Panc1 (cell line): ENCODE data around the gene LRRC43. TPM values are rescaled to one million over a fixed set of nuclear protein-coding genes. Genes with fewer than 3 reads are reported as not detected.
A peak's percentile ranks its signal among the peaks of the same experiment; 100 is the strongest.

Experiments
- ATAC-seq: fragments of 200-7000 bp; cut with Tn5 transposase; 2 replicates; pipeline ENCODE4 v1.9.1; 2020; ENCODE audit warnings: mild to moderate bottlenecking, moderate library complexity
- BruUV-seq: library from RNA; stranded (reverse); fragments of 400-500 nt; replicated peaks from 2 replicates; lab custom pipeline; 2021; lab: Mats Ljungman, UMichigan
- CTCF ChIA-PET: fragments of 300-600 bp; sonication (Branson Sonifier 250); formaldehyde crosslinking; loops from one replicate; lab custom pipeline; 2022; ENCODE audit warnings: antibody characterized with exemption; lab: Charles Lee
- POLR2A ChIA-PET: fragments of 300-600 bp; sonication (Branson Sonifier 250); formaldehyde crosslinking; loops from one replicate; lab custom pipeline; 2022; ENCODE audit warnings: antibody characterized with exemption; lab: Charles Lee
- DNase-seq: peaks from one replicate; pipeline ENCODE4 v3.0.0-alpha.2; 2010; ENCODE audit warnings: low read depth, low spot score
- H3K27ac ChIP-seq: 2 replicates; pipeline ENCODE4 v1.5.1; 2011; ENCODE audit warnings: mild to moderate bottlenecking, low read length, inconsistent platforms
- H3K27me3 ChIP-seq: fragments of 200-500 bp; sonication (Bioruptor generic); 2 replicates; pipeline ENCODE4 v1.6.0; 2014; ENCODE audit warnings: low read length, inconsistent platforms; ENCODE audit not compliant: control insufficient read depth, insufficient read depth
- H3K36me3 ChIP-seq: fragments of 200-500 bp; sonication (Bioruptor generic); 2 replicates; pipeline ENCODE4 v1.5.1; 2014; ENCODE audit warnings: inconsistent platforms, mild to moderate bottlenecking, low read length, moderate library complexity; ENCODE audit not compliant: control insufficient read depth, insufficient read depth
- H3K4me1 ChIP-seq: 2 replicates; pipeline ENCODE4 v1.5.1; 2011; ENCODE audit warnings: inconsistent platforms, mild to moderate bottlenecking, low read length, moderate library complexity; ENCODE audit not compliant: control insufficient read depth, insufficient read depth
- H3K4me3 ChIP-seq, 2 experiments: 2 replicates each; pipeline ENCODE4 v1.5.1; 2011 to 2012; ENCODE audit warnings: low read depth in 2 of 2, low read length in 2 of 2, mild to moderate bottlenecking in 2 of 2, inconsistent platforms in 1 of 2, moderate library complexity in 1 of 2
- H3K9me3 ChIP-seq: fragments of 200-500 bp; sonication (Bioruptor generic); 2 replicates; pipeline ENCODE4 v1.5.1; 2014; ENCODE audit warnings: low read depth, mild to moderate bottlenecking, inconsistent platforms, low read length, moderate library complexity; ENCODE audit not compliant: control insufficient read depth, insufficient read depth
- POLR2AphosphoS5 ChIP-seq: IDR thresholded peaks from 2 replicates; pipeline ENCODE4 v1.6.1; 2012; ENCODE audit warnings: mild to moderate bottlenecking, low read depth, low read length, moderate library complexity
- REST ChIP-seq, 2 experiments: IDR thresholded peaks; 2 replicates each; pipeline ENCODE4 v1.6.1; 2011 to 2012; ENCODE audit warnings: low read depth in 2 of 2, control low read depth in 1 of 2, low read length in 1 of 2, mild to moderate bottlenecking in 1 of 2, moderate library complexity in 1 of 2; ENCODE audit not compliant: insufficient read depth in 1 of 2
- SIN3A ChIP-seq: IDR thresholded peaks from 2 replicates; pipeline ENCODE4 v1.6.1; 2012; ENCODE audit warnings: low read depth, mild to moderate bottlenecking, low read length, moderate library complexity, borderline replicate concordance; ENCODE audit not compliant: insufficient read depth
- TCF7L2 ChIP-seq: IDR thresholded peaks from 2 replicates; pipeline ENCODE4 v1.6.1; 2011; ENCODE audit warnings: mild to moderate bottlenecking, low read depth, low read length, inconsistent platforms
- in situ Hi-C: cut with HindIII; loops from 2 replicates; pipeline ENCODE4 v1.10.0; 2016; ENCODE audit warnings: low sequenced_read_pairs, low pct_unique_long_range_greater_than_20kb
- intact Hi-C: fragments of 100-400 bp; cut with micrococcal nuclease; formaldehyde crosslinking; loops from one replicate; pipeline ENCODE4 v1.10.0; 2022; ENCODE audit not compliant: unreplicated experiment
- total RNA-seq: library from RNA; stranded (reverse); gene quantifications from one replicate; pipeline ENCODE4 v1.2.1, GENCODE V29; 2021; ENCODE audit not compliant: unreplicated experiment
- TF ChIP-seq, protein P1 (sequence below): fragments of 450-650 bp; IDR thresholded peaks from 2 replicates; pipeline ENCODE4 v1.5.1; 2017; ENCODE audit warnings: mild to moderate bottlenecking

The LRRC43 gene
- total RNA-seq, 1 experiment from 2014 or later: 1.5 TPM

DNA sequence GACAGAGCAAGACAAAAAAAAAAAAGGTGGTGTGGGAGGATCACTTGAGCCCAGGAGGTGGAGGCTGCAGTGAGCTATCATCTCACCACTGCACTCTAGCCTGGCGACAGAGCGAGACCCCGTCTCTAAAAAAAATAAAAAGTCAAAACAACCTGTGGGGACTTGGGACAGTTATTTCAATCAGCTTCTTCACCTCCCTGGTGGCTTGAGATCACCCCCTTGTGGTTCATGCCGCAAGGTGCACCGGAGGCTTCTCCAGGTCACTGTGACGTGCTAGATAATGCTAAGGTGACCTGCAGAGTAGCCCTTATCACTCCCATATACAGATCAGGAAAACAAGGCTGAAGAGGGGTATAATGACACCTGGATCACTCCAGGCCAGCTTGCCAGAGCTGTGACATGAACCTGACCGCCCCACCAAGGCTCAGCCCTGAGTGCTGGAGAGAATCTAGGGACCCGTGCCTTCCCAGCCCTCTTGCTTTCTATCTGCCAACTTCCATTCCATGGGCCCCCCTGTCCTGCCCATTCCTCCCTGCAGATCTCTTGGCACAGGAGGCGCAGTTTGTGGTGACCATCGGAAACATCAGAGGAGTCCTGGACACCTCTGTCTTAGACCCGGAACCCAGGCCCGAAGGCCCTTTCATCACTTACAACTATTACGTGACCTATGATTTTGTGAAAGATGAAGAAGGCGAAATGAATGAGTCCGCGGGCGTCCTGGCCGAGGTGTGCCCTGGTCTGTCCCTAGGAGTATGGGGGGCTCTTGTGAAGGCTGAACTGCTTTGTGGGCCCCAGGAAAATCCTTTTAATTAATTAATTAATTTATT is 8.1 kb downstream of the LRRC43 start:
- in situ Hi-C loops (no loop called here), intact Hi-C loops (loop anchor here (2.0 kb wide), 1 partner anchor 60 kb away; no protein-coding TSS in a partner anchor)
- Histone ChIP-seq H3K27me3 (no peaks in the 10 kb centered on the region), H3K9me3 (no peaks in the 10 kb centered on the region), H3K4me3 (no peak overlapping the region), H3K4me1 (no peaks in the 10 kb centered on the region), H3K36me3 (no peaks in the 10 kb centered on the region), H3K27ac (no peak overlapping the region)
- peak; percentile 92 for ATAC-seq
- ChIA-PET POLR2A (no interaction called here), CTCF (interaction anchor here (0.6 to 1.0 kb wide), 4 partner anchors 38 to 248 kb away, joined by 3 to 5 read pairs (median 3); no protein-coding TSS in a partner anchor)
- DNase-seq: peak; percentile 57
- TF ChIP-seq TCF7L2: no peak
- TF ChIP-seq POLR2AphosphoS5: no peak
- TF ChIP-seq SIN3A: no peak
- TF ChIP-seq, protein P1, sequence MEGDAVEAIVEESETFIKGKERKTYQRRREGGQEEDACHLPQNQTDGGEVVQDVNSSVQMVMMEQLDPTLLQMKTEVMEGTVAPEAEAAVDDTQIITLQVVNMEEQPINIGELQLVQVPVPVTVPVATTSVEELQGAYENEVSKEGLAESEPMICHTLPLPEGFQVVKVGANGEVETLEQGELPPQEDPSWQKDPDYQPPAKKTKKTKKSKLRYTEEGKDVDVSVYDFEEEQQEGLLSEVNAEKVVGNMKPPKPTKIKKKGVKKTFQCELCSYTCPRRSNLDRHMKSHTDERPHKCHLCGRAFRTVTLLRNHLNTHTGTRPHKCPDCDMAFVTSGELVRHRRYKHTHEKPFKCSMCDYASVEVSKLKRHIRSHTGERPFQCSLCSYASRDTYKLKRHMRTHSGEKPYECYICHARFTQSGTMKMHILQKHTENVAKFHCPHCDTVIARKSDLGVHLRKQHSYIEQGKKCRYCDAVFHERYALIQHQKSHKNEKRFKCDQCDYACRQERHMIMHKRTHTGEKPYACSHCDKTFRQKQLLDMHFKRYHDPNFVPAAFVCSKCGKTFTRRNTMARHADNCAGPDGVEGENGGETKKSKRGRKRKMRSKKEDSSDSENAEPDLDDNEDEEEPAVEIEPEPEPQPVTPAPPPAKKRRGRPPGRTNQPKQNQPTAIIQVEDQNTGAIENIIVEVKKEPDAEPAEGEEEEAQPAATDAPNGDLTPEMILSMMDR: peak; percentile 95
- no peak for TF ChIP-seq REST (IDR thresholded peaks at IDR 0.05; ENCODE audit: insufficient read depth in 1 of 2, low read depth in 2 of 2, low read length in 1 of 2)
- no TSS peak for BruUV-seq

DNA sequence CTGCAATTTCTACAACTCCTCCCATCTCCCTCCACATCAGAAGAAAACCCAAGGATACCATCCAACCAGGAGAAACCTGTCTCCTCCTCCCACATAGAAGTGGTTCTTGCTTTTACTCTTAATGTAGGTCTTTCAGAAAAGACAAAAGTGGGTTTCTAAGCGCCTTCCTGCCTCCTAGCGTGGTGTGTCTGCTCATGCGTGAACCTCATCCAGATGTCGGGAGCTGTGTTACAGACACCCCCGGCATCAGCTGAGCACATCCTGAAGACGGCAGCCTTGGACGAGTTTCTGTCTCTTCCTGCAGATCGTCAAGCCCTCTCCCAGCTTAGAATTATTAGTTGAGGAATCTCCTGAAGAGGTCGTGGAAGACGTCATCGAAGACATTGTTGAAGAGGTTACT is 9.5 kb downstream of the LRRC43 start:
- Histone ChIP-seq H3K36me3 (no peaks in the 10 kb centered on the region), H3K9me3 (no peaks in the 10 kb centered on the region), H3K4me1 (no peaks in the 10 kb centered on the region), H3K27ac (no peak overlapping the region), H3K4me3 (no peak overlapping the region), H3K27me3 (no peaks in the 10 kb centered on the region)
- BruUV-seq: no TSS peak
- ChIA-PET POLR2A (interaction anchor here (0.5 kb wide), 1 partner anchor 19 kb away, joined by 4 read pairs; no protein-coding TSS in a partner anchor), CTCF (no interaction called here)
- intact Hi-C loops (no loop called here), in situ Hi-C loops (no loop called here)
- TF ChIP-seq TCF7L2 (no peak), POLR2AphosphoS5 (no peak), REST (IDR thresholded peaks at IDR 0.05; ENCODE audit: insufficient read depth in 1 of 2, low read depth in 2 of 2, low read length in 1 of 2) (no peak), SIN3A (no peak)
- TF ChIP-seq, protein P1: no peak
- DNase-seq (no peak), ATAC-seq (no peak)
